MM.1S (cell line): ENCODE data around the gene SH3GL3.

Source experiments
- EZH2 ChIP-seq: fragments of 300-600 bp; sonication (generic); optimal IDR thresholded peaks from 2 replicates; pipeline ENCODE3; 2017; ENCODE audit warnings: low read depth, mild to moderate bottlenecking, antibody characterized with exemption, low read length, mixed read lengths
- TF ChIP-seq, protein P1 (sequence below): fragments of 300-600 bp; sonication (generic); IDR thresholded peaks from 2 replicates; pipeline ENCODE4 v1.5.1; 2016; ENCODE audit warnings: antibody characterized with exemption, low read length, mixed read lengths

DNA sequence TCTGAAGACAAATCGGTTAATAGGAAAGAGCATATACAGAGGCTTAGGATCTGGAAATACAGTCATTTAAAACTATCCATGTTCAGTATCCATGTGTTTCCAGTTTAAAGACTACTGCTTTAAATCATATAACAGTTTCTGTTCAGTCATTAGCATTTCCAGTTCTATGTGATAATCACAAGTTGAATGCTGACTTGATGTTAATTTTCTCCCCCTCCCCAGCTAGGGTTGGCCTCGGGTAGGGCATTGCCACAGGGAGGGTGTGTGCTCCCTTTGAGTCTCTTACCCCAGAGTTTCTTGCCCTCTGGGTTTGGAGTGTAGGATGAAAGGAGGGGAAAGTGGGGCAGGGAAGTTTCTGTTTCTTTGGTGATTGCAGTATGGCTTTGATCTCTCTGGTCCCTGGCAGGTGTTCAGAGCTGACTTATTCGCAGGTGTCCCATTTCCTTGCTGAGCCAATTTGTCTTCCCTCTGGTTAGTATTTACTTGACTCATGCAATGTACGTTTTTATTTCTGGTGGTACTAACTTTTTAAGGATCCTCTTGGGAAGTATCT lies 86.3 kb downstream of the SH3GL3 start:
- TF ChIP-seq, protein P1, sequence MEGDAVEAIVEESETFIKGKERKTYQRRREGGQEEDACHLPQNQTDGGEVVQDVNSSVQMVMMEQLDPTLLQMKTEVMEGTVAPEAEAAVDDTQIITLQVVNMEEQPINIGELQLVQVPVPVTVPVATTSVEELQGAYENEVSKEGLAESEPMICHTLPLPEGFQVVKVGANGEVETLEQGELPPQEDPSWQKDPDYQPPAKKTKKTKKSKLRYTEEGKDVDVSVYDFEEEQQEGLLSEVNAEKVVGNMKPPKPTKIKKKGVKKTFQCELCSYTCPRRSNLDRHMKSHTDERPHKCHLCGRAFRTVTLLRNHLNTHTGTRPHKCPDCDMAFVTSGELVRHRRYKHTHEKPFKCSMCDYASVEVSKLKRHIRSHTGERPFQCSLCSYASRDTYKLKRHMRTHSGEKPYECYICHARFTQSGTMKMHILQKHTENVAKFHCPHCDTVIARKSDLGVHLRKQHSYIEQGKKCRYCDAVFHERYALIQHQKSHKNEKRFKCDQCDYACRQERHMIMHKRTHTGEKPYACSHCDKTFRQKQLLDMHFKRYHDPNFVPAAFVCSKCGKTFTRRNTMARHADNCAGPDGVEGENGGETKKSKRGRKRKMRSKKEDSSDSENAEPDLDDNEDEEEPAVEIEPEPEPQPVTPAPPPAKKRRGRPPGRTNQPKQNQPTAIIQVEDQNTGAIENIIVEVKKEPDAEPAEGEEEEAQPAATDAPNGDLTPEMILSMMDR, result no peak
- no peak for TF ChIP-seq EZH2
